K562 (cell line): ENCODE results near the gene NBPF11. TPM values are rescaled to one million over a fixed set of nuclear protein-coding genes. Genes with fewer than 3 reads are reported as not detected.
A peak's percentile ranks its signal among the peaks of the same experiment; 100 is the strongest.

ENCODE experiments used
- ATAC-seq: fragments of 200-7000 bp; cut with Tn5 transposase; 3 replicates; pipeline ENCODE4 v1.9.1; 2020; ENCODE audit warnings: moderate library complexity
- BruUV-seq: library from RNA; stranded (reverse); fragments of 400-500 nt; replicated peaks from 2 replicates; lab custom pipeline; 2021; lab: Mats Ljungman, UMichigan
- CTCF ChIA-PET: fragments of 300-600 bp; formaldehyde crosslinking; extraction: SDS; loops from one replicate; lab custom pipeline; 2021; ENCODE audit warnings: low intra/inter-chr PET ratio; lab: Yijun Ruan, JAX
- POLR2A ChIA-PET: fragments of 300-600, 350-650 bp; sonication (Branson Sonifier 250); formaldehyde crosslinking; extraction: SDS; loops from one replicate; lab custom pipeline; 2021; ENCODE audit warnings: antibody characterized with exemption, inconsistent platforms; lab: Yijun Ruan, JAX
- DNase-seq, 4 experiments: peaks; one replicate each; pipeline versions ENCODE4 v3.0.0 to v3.0.0-alpha.2; 2011 to 2018; ENCODE audit warnings: low spot score in 3 of 4, mixed read lengths in 3 of 4; ENCODE audit errors: extremely low read depth in 1 of 4
- FAIRE-seq: peaks from 2 replicates; lab custom pipeline; 2011; peaks lifted over from hg19 to GRCh38; lab: Jason Lieb, UNC
- H2AFZ ChIP-seq: 2 replicates; pipeline ENCODE4 v1.6.0; 2011; ENCODE audit warnings: low read depth, low read length, control low read depth, inconsistent platforms
- H3K27ac ChIP-seq: fragments of 200-600 bp; 3 replicates; pipeline ENCODE4 v1.8.0; 2011; ENCODE audit warnings: low read depth, mild to moderate bottlenecking, control low read depth, inconsistent platforms, low read length, moderate library complexity, mixed read lengths; ENCODE audit errors: extremely low read depth
- H3K27me3 ChIP-seq, 2 experiments: fragments of 300-600 bp in 1 of 2; 2 replicates in 1 of 2; 3 replicates in 1 of 2; pipeline versions ENCODE4 v1.6.0 to v1.8.0; 2011; ENCODE audit warnings: inconsistent platforms in 2 of 2, low read length in 2 of 2, mild to moderate bottlenecking in 1 of 2, mixed read lengths in 1 of 2, moderate library complexity in 1 of 2; ENCODE audit not compliant: control insufficient read depth in 2 of 2, insufficient read depth in 2 of 2
- H3K36me3 ChIP-seq: fragments of 300-600 bp; 3 replicates; pipeline ENCODE4 v1.8.0; 2011; ENCODE audit warnings: mild to moderate bottlenecking, low read length, inconsistent platforms; ENCODE audit not compliant: control insufficient read depth, insufficient read depth
- H3K4me1 ChIP-seq, 2 experiments: fragments of 200-600 bp in 1 of 2; replicated peaks in 1 of 2; 2 replicates in 1 of 2; 3 replicates in 1 of 2; pipeline versions ENCODE4 v1.5.1 to v1.8.0; 2011; ENCODE audit warnings: inconsistent platforms in 2 of 2, low read length in 2 of 2, mild to moderate bottlenecking in 1 of 2, mixed read lengths in 1 of 2, moderate library complexity in 1 of 2; ENCODE audit not compliant: control insufficient read depth in 2 of 2, insufficient read depth in 2 of 2
- H3K4me2 ChIP-seq: 2 replicates; pipeline ENCODE4 v1.6.1; 2011; ENCODE audit warnings: low read length, control low read depth, inconsistent platforms, mixed read lengths; ENCODE audit not compliant: insufficient read depth
- H3K4me3 ChIP-seq: fragments of 200-600 bp; sonication (generic), shearing (Covaris generic); 2 replicates; pipeline ENCODE4 v1.5.1; 2016; ENCODE audit warnings: control low read depth, inconsistent platforms
- H3K79me2 ChIP-seq: fragments of 200-600 bp; 3 replicates; pipeline ENCODE4 v1.8.0; 2011; ENCODE audit warnings: low read length, inconsistent platforms; ENCODE audit not compliant: control insufficient read depth, insufficient read depth
- H3K9ac ChIP-seq, 2 experiments: 2 replicates each; pipeline versions ENCODE4 v1.6.0 to v1.6.1; 2011; ENCODE audit warnings: low read depth in 2 of 2, low read length in 2 of 2, control low read depth in 1 of 2, inconsistent platforms in 1 of 2, mild to moderate bottlenecking in 1 of 2, mixed read lengths in 1 of 2; ENCODE audit not compliant: insufficient read depth in 1 of 2
- H3K9me1 ChIP-seq: one replicate; pipeline ENCODE4 v1.6.0; 2011; ENCODE audit warnings: inconsistent platforms, mild to moderate bottlenecking, low read length, moderate library complexity; ENCODE audit not compliant: control insufficient read depth, insufficient read depth
- H3K9me3 ChIP-seq: replicated peaks from 2 replicates; pipeline ENCODE4 v1.5.1; 2011; ENCODE audit warnings: low read depth, low read length, inconsistent platforms; ENCODE audit not compliant: control insufficient read depth, insufficient read depth
- H4K20me1 ChIP-seq: replicated peaks from 2 replicates; pipeline ENCODE4 v1.6.1; 2011; ENCODE audit warnings: low read length, inconsistent platforms, mixed read lengths; ENCODE audit not compliant: control insufficient read depth, insufficient read depth
- CLOCK ChIP-seq: fragments of 250-450 bp; sonication (Bioruptor Pico); IDR thresholded peaks from 2 replicates; pipeline ENCODE4 v1.4.0; 2020; ENCODE audit warnings: mild to moderate bottlenecking, moderate library complexity, borderline replicate concordance
- ESRRB ChIP-seq: fragments of 250-450 bp; sonication (Bioruptor Pico); IDR thresholded peaks from 2 replicates; pipeline ENCODE4 v1.5.0; 2020; ENCODE audit warnings: mild to moderate bottlenecking, moderate library complexity, borderline replicate concordance
- ETS2 ChIP-seq: IDR thresholded peaks from 2 replicates; pipeline ENCODE4 v1.6.1; 2016; ENCODE audit warnings: borderline replicate concordance, missing genetic modification characterization, mild to moderate bottlenecking, moderate library complexity, missing compliant biosample characterization; ENCODE audit not compliant: poor library complexity, severe bottlenecking
- FOXM1 ChIP-seq, 2 experiments: fragments of 450-650 bp in 1 of 2; sonication (generic) in 1 of 2; formaldehyde crosslinking in 1 of 2; IDR thresholded peaks; 2 replicates each; pipeline versions ENCODE4 v1.6.1 to v1.9.0; 2017 to 2022; ENCODE audit warnings: low read depth in 2 of 2, mild to moderate bottlenecking in 2 of 2, missing genetic modification reagents in 1 of 2, moderate library complexity in 1 of 2
- HEY1 ChIP-seq: fragments of 250-450 bp; sonication (Bioruptor Pico); IDR thresholded peaks from 2 replicates; pipeline ENCODE4 v1.5.0; 2020; ENCODE audit warnings: mild to moderate bottlenecking, moderate library complexity, borderline replicate concordance
- NCOA4 ChIP-seq: fragments of 450-650 bp; IDR thresholded peaks from 2 replicates; pipeline ENCODE4 v1.6.1; 2018; ENCODE audit warnings: mild to moderate bottlenecking; ENCODE audit not compliant: partially characterized antibody
- RBFOX2 ChIP-seq: fragments of 200-400 bp; formaldehyde crosslinking; IDR thresholded peaks from 2 replicates; pipeline ENCODE4 v1.6.1; 2017; ENCODE audit warnings: low read depth, mild to moderate bottlenecking, low read length, moderate library complexity
- SNRNP70 ChIP-seq: fragments of 200-400 bp; formaldehyde crosslinking; optimal IDR thresholded peaks from 2 replicates; pipeline ENCODE3; 2017; ENCODE audit warnings: low read depth, low read length
- TFAP4 ChIP-seq: sonication (generic); formaldehyde crosslinking; IDR thresholded peaks from 2 replicates; pipeline ENCODE4 v1.8.0; 2022; ENCODE audit warnings: missing genetic modification reagents, mild to moderate bottlenecking, moderate library complexity, borderline replicate concordance
- ZNF133 ChIP-seq: fragments of 250-450 bp; sonication (Bioruptor Pico); IDR thresholded peaks from 2 replicates; pipeline ENCODE4 v1.4.0; 2020; ENCODE audit warnings: mild to moderate bottlenecking
- ZNF274 ChIP-seq: IDR thresholded peaks from 2 replicates; pipeline ENCODE4 v1.6.1; 2011; ENCODE audit warnings: low read depth, mild to moderate bottlenecking, low read length, moderate library complexity, borderline replicate concordance
- ZNF592 ChIP-seq: fragments of 450-650 bp; IDR thresholded peaks from 2 replicates; pipeline ENCODE4 v1.6.1; 2017; ENCODE audit warnings: antibody characterized with exemption, mild to moderate bottlenecking
- whole genome bisulfite sequencing: fragments of 100-300 bp; shearing (Covaris generic); methylation state at CpG from one replicate; pipeline ENCODE4 v1.1.6; 2016; ENCODE audit warnings: low coverage, mixed read lengths; ENCODE audit not compliant: insufficient coverage; ENCODE audit errors: missing lambda C conversion rate; 5-methylcytosine and 5-hydroxymethylcytosine counted together
- in situ Hi-C: fragments of 300-500 bp; cut with MboI; formaldehyde crosslinking; loops from 4 replicates; pipeline ENCODE4 v1.15.0; 2018; ENCODE audit warnings: inconsistent platforms, mixed read lengths
- intact Hi-C: fragments of 100-400 bp; cut with micrococcal nuclease; formaldehyde crosslinking; loops from 2 replicates; pipeline ENCODE4 v1.14.2; 2022
- polyA plus RNA-seq, 8 experiments: library from polyadenylated mRNA; depleted of rRNA in 4 of 8; stranded (reverse) in 5 of 8; unstranded in 3 of 8; fragments of >200 nt; fragmentation: Nextera tagmentation in 2 of 8; fragmentation: Illumina TruSeq in 1 of 8; extraction: Ambion mirVana in 2 of 8; extraction: Trizol in 1 of 8; gene quantifications; 2 replicates each; pipeline versions ENCODE4 v1.2.1 to v1.2.3, GENCODE V29; 2011 to 2014; ENCODE audit warnings: inconsistent platforms in 1 of 8, missing spikeins in 1 of 8
- total RNA-seq, 7 experiments: library from RNA; depleted of rRNA in 6 of 7; stranded (reverse); fragments of >200 nt in 6 of 7; fragmentation: Illumina TruSeq in 2 of 7; extraction: Trizol in 2 of 7; gene quantifications; 2 replicates each; pipeline versions ENCODE4 v1.2.1 to v1.2.3, GENCODE V29; 2011 to 2021; ENCODE audit warnings: low replicate concordance in 1 of 7
- TF ChIP-seq, protein P1 (sequence below): fragments of 250-450 bp; sonication (Bioruptor Pico); IDR thresholded peaks from 2 replicates; pipeline ENCODE4 v1.8.0; 2021; ENCODE audit warnings: mild to moderate bottlenecking, moderate library complexity

Gene NBPF11
- total and polyA plus RNA-seq, 9 of the 15 experiments (the other 6 are each of a cell fraction or from before 2014, with no cell fraction given) = 2.8 to 17.0 (median 8.0) TPM

- no TSS peak for BruUV-seq
- TF ChIP-seq ESRRB (CRISPR knock-in tag) (no peak), NCOA4 (no peak), TFAP4 (CRISPR knock-in tag) (no peak), SNRNP70 (no peak), FOXM1 (IDR thresholded peaks at IDR 0.05; ENCODE audit: low read depth) (no peak), FOXM1 (CRISPR knock-in tag; IDR thresholded peaks at IDR 0.05; ENCODE audit: low read depth) (no peak), ZNF133 (no peak), ZNF274 (no peak), HEY1 (no peak), RBFOX2 (no peak), ETS2 (tag) (no peak), CLOCK (CRISPR knock-in tag) (no peak), ZNF592 (no peak)
- TF ChIP-seq, protein P1, sequence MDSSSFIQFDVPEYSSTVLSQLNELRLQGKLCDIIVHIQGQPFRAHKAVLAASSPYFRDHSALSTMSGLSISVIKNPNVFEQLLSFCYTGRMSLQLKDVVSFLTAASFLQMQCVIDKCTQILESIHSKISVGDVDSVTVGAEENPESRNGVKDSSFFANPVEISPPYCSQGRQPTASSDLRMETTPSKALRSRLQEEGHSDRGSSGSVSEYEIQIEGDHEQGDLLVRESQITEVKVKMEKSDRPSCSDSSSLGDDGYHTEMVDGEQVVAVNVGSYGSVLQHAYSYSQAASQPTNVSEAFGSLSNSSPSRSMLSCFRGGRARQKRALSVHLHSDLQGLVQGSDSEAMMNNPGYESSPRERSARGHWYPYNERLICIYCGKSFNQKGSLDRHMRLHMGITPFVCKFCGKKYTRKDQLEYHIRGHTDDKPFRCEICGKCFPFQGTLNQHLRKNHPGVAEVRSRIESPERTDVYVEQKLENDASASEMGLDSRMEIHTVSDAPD (CRISPR knock-in tag) = no peak
Measured at GRCh38 chr1:148160048-148160342, 7.9 kb upstream of the NBPF11 start.

More at GRCh38 chr1:148160048-148160342, 7.9 kb upstream of the NBPF11 start:
- H3K27me3 ChIP-seq = no peaks in the 10 kb centered on the region
- H3K4me2 ChIP-seq = no peak overlapping the region
- H3K27ac ChIP-seq = no peak overlapping the region
- H3K9me1 ChIP-seq = no peaks in the 10 kb centered on the region
- no peak overlapping the region for H3K9ac ChIP-seq
- peaks cover 34% of the 10 kb centered on the region for H3K36me3 ChIP-seq
- DNase-seq (peak in 1 of 4 experiments; percentile 2), FAIRE-seq (no peak), ATAC-seq (no peak)
- H4K20me1 ChIP-seq = no peaks in the 10 kb centered on the region
- in situ Hi-C loops (loop anchor here (10.0 kb wide), 1 partner anchor 85 kb away; no protein-coding TSS in a partner anchor), intact Hi-C loops (no loop called here)
- WGBS = 98% methylated on average over 6 of the region's 15 CpGs
- CTCF ChIA-PET = no interaction called here
- POLR2A ChIA-PET = no interaction called here
- H3K4me3 ChIP-seq = no peak overlapping the region
- H3K79me2 ChIP-seq = peaks cover 28% of the 10 kb centered on the region
- peaks cover 2% of the 10 kb centered on the region; the same call in 1 of the 2 replicates for H3K9me3 ChIP-seq
- H3K4me1 ChIP-seq = peaks cover 3 to 28% of the 10 kb centered on the region in 2 experiments; a peak in 3 of 5 replicates
- no peak overlapping the region for H2AFZ ChIP-seq
